Measurements from ENCODE around the gene MLXIP. TPM values are rescaled to one million over a fixed set of nuclear protein-coding genes. Genes with fewer than 3 reads are reported as not detected.

The MLXIP gene
- total and polyA plus RNA-seq, 2 of the 13 experiments (the other 11 are each of a cell fraction or from before 2014, with no cell fraction given), result 5.3 to 6.7 TPM

GRCh38 chr12:122064025-122064777 is 14.4 kb upstream of the MLXIP start (continued):
- TF ChIP-seq ZNF549 (CRISPR knock-in tag; IDR thresholded peaks at IDR 0.05) (no peak), PREB (CRISPR knock-in tag; IDR thresholded peaks at IDR 0.05) (no peak), U2AF1 (optimal IDR thresholded peaks at IDR 0.05; ENCODE audit: low read depth, low read length) (peak; percentile 48), ZNF407 (CRISPR knock-in tag; IDR thresholded peaks at IDR 0.05; ENCODE audit: not compliant biosample characterization) (no peak), GLI4 (CRISPR knock-in tag; IDR thresholded peaks at IDR 0.05; ENCODE audit: borderline replicate concordance) (no peak), NRL (CRISPR knock-in tag; IDR thresholded peaks at IDR 0.05; ENCODE audit: borderline replicate concordance) (0 out of 2 replicates have a peak, but pooled peaks have one; percentile 62), CENPBD1 (CRISPR knock-in tag; IDR thresholded peaks at IDR 0.05; ENCODE audit: borderline replicate concordance, low read depth) (no peak), FOXC1 (CRISPR knock-in tag; IDR thresholded peaks at IDR 0.05; ENCODE audit: borderline replicate concordance) (peak; percentile 72; the same call in 1 of the 2 replicates), REPIN1 (CRISPR knock-in tag; IDR thresholded peaks at IDR 0.05; ENCODE audit: borderline replicate concordance, low read depth) (peak; percentile 71), IRF2 (CRISPR knock-in tag; IDR thresholded peaks at IDR 0.05) (peak; percentile 62), TARDBP (CRISPR knock-in tag; IDR thresholded peaks at IDR 0.05) (0 out of 2 replicates have a peak, but pooled peaks have one; percentile 11), NR0B2 (CRISPR knock-in tag; IDR thresholded peaks at IDR 0.05) (peak; percentile 68; the same call in 1 of the 2 replicates), CEBPZ (IDR thresholded peaks at IDR 0.05; ENCODE audit: low read length) (no peak), ZNF44 (CRISPR knock-in tag; IDR thresholded peaks at IDR 0.05) (no peak)
